HEK293 (cell line): ENCODE measurements around the gene SGSM2.

Experiments
- ZBTB8A ChIP-seq: fragments of 450-650 bp; formaldehyde crosslinking; IDR thresholded peaks from 2 replicates; pipeline ENCODE4 v1.5.1; 2016; ENCODE audit warnings: missing biosample characterization, missing genetic modification characterization
- ZNF26 ChIP-seq: fragments of 450-650 bp; formaldehyde crosslinking; IDR thresholded peaks from 2 replicates; pipeline ENCODE4 v1.5.1; 2016; ENCODE audit warnings: missing biosample characterization, missing genetic modification characterization
- ZNF274 ChIP-seq, 2 experiments: fragments of 200-500 bp in 1 of 2; fragments of 450-650 bp in 1 of 2; sonication (Bioruptor generic) in 1 of 2; formaldehyde crosslinking in 1 of 2; IDR thresholded peaks; 2 replicates each; pipeline versions ENCODE4 v1.5.1 to v1.6.1; 2014 to 2016; ENCODE audit warnings: borderline replicate concordance in 1 of 2, inconsistent platforms in 1 of 2, low read length in 1 of 2, missing biosample characterization in 1 of 2, missing genetic modification characterization in 1 of 2
- ZNF302 ChIP-seq: fragments of 450-650 bp; formaldehyde crosslinking; IDR thresholded peaks from 2 replicates; pipeline ENCODE4 v1.5.1; 2016; ENCODE audit warnings: missing biosample characterization, missing genetic modification characterization, low read depth
- ZNF488 ChIP-seq: fragments of 450-650 bp; formaldehyde crosslinking; IDR thresholded peaks from 2 replicates; pipeline ENCODE4 v1.5.1; 2016; ENCODE audit warnings: missing biosample characterization, missing genetic modification characterization
- TF ChIP-seq, protein P1 (sequence below): fragments of 450-650 bp; formaldehyde crosslinking; IDR thresholded peaks from 2 replicates; pipeline ENCODE4 v1.5.1; 2016; ENCODE audit warnings: missing biosample characterization, missing genetic modification characterization

The SGSM2 gene

DNA sequence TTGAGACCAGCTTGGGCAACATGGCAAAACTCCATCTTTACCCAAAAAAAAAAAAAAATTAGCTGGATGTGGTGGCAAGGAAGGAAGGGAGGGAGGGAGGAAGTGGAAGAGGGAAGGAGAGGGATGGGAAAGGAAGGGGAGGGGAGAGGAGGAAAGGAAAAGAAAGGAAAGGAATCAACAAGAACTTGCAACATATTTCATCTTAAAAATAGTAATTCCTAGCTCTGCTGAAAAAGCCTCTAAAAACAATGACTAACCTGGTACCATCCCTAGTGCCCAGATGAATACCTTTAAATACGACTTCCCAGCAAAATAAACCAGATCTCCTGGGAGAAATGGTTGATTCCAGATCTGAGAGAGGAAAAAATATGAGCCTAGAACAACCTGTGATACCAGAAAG is 90.6 kb downstream of the SGSM2 start (continued):
- TF ChIP-seq, protein P1, sequence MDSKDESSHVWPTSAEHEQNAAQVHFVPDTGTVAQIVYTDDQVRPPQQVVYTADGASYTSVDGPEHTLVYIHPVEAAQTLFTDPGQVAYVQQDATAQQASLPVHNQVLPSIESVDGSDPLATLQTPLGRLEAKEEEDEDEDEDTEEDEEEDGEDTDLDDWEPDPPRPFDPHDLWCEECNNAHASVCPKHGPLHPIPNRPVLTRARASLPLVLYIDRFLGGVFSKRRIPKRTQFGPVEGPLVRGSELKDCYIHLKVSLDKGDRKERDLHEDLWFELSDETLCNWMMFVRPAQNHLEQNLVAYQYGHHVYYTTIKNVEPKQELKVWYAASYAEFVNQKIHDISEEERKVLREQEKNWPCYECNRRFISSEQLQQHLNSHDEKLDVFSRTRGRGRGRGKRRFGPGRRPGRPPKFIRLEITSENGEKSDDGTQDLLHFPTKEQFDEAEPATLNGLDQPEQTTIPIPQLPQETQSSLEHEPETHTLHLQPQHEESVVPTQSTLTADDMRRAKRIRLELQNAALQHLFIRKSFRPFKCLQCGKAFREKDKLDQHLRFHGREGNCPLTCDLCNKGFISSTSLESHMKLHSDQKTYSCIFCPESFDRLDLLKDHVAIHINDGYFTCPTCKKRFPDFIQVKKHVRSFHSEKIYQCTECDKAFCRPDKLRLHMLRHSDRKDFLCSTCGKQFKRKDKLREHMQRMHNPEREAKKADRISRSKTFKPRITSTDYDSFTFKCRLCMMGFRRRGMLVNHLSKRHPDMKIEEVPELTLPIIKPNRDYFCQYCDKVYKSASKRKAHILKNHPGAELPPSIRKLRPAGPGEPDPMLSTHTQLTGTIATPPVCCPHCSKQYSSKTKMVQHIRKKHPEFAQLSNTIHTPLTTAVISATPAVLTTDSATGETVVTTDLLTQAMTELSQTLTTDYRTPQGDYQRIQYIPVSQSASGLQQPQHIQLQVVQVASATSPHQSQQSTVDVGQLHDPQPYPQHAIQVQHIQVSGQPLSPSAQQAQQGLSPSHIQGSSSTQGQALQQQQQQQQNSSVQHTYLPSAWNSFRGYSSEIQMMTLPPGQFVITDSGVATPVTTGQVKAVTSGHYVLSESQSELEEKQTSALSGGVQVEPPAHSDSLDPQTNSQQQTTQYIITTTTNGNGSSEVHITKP (tag by site-specific recombination): peak; percentile 91
- TF ChIP-seq ZNF488: no peak
- no peak for TF ChIP-seq ZNF274 (IDR thresholded peaks at IDR 0.05; ENCODE audit: low read length)
- no peak for TF ChIP-seq ZNF274 (tag by site-specific recombination; IDR thresholded peaks at IDR 0.05; ENCODE audit: borderline replicate concordance)
- no peak for TF ChIP-seq ZNF26
- TF ChIP-seq ZNF302 (tag by site-specific recombination): no peak
- TF ChIP-seq ZBTB8A: no peak
